GM12878 (cell line): ENCODE results near the gene CPB2. TPM values are rescaled to one million over a fixed set of nuclear protein-coding genes. Genes with fewer than 3 reads are reported as not detected.

Experiments
- ATF2 ChIP-seq: IDR thresholded peaks from 2 replicates; pipeline ENCODE4 v1.6.1; 2012; ENCODE audit warnings: low read length, inconsistent platforms
- BRCA1 ChIP-seq: IDR thresholded peaks from 2 replicates; pipeline ENCODE4 v1.6.1; 2011; ENCODE audit warnings: low read depth, low read length, improper control_type of control experiment
- GATAD2B ChIP-seq: fragments of 450-650 bp; conservative IDR thresholded peaks from 2 replicates; pipeline ENCODE4 v1.6.1; 2017; ENCODE audit warnings: low read depth, mild to moderate bottlenecking, moderate library complexity
- IKZF1 ChIP-seq: fragments of 450-650 bp; conservative IDR thresholded peaks from 2 replicates; pipeline ENCODE4 v1.6.1; 2017; ENCODE audit warnings: antibody characterized with exemption, mild to moderate bottlenecking
- NKRF ChIP-seq: fragments of 450-650 bp; conservative IDR thresholded peaks from 2 replicates; pipeline ENCODE4 v1.6.1; 2017; ENCODE audit warnings: mild to moderate bottlenecking, moderate library complexity
- NR2C2 ChIP-seq: IDR thresholded peaks from 2 replicates; pipeline ENCODE4 v1.6.1; 2011; ENCODE audit warnings: borderline replicate concordance, low read depth; ENCODE audit not compliant: control insufficient read depth, insufficient read length
- NR2F1 ChIP-seq: fragments of 450-650 bp; conservative IDR thresholded peaks from 2 replicates; pipeline ENCODE4 v1.6.1; 2017; ENCODE audit warnings: mild to moderate bottlenecking
- PKNOX1 ChIP-seq: fragments of 450-650 bp; IDR thresholded peaks from 2 replicates; pipeline ENCODE4 v1.6.1; 2016; ENCODE audit warnings: mild to moderate bottlenecking
- POLR2A ChIP-seq: IDR thresholded peaks from 2 replicates; pipeline ENCODE4 v1.6.1; 2011; ENCODE audit warnings: low read depth, mild to moderate bottlenecking, low read length
- PRDM15 ChIP-seq: fragments of 450-650 bp; formaldehyde crosslinking; IDR thresholded peaks from 2 replicates; pipeline ENCODE4 v1.4.0; 2020; ENCODE audit warnings: mild to moderate bottlenecking, moderate library complexity
- RUNX3 ChIP-seq: IDR thresholded peaks from 2 replicates; pipeline ENCODE4 v1.6.1; 2012; ENCODE audit warnings: low read length, inconsistent platforms
- SREBF1 ChIP-seq: IDR thresholded peaks from 2 replicates; pipeline ENCODE4 v1.6.1; 2012; ENCODE audit warnings: mild to moderate bottlenecking, low read length
- WRNIP1 ChIP-seq: IDR thresholded peaks from 2 replicates; pipeline ENCODE4 v1.6.1; 2011; ENCODE audit warnings: low read depth, low read length, improper control_type of control experiment, borderline replicate concordance
- ZBTB40 ChIP-seq: fragments of 450-650 bp; IDR thresholded peaks from 2 replicates; pipeline ENCODE4 v1.6.1; 2016; ENCODE audit warnings: mild to moderate bottlenecking, moderate library complexity, borderline replicate concordance
- ZNF24 ChIP-seq: fragments of 450-650 bp; IDR thresholded peaks from 2 replicates; pipeline ENCODE4 v1.6.1; 2017; ENCODE audit warnings: antibody characterized with exemption, mild to moderate bottlenecking
- ZNF384 ChIP-seq: IDR thresholded peaks from 2 replicates; pipeline ENCODE4 v1.6.1; 2012; ENCODE audit warnings: low read depth, mild to moderate bottlenecking, low read length, improper control_type of control experiment, borderline replicate concordance
- ZSCAN29 ChIP-seq: fragments of 450-650 bp; IDR thresholded peaks from 2 replicates; pipeline ENCODE4 v1.6.1; 2017; ENCODE audit warnings: mild to moderate bottlenecking, moderate library complexity
- polyA plus RNA-seq, 11 experiments: library from polyadenylated mRNA; depleted of rRNA in 4 of 11; unstranded in 6 of 11; stranded (reverse) in 5 of 11; fragments of >200 nt; fragmentation: Nextera tagmentation in 4 of 11; fragmentation: Illumina TruSeq in 1 of 11; extraction: Ambion mirVana in 4 of 11; extraction: Trizol in 1 of 11; gene quantifications; 1 replicate in 1 of 11; 2 replicates in 10 of 11; pipeline versions ENCODE4 v1.2.1 to v1.2.3, GENCODE V29; 2011 to 2016; ENCODE audit warnings: inconsistent platforms in 2 of 11, missing spikeins in 2 of 11, low read depth in 1 of 11
- total RNA-seq, 4 experiments: library from RNA; depleted of rRNA in 3 of 4; stranded (reverse); fragments of >200 nt in 3 of 4; fragmentation: Illumina TruSeq in 1 of 4; extraction: Trizol in 1 of 4; gene quantifications; 2 replicates each; pipeline versions ENCODE4 v1.2.1 to v1.2.3, GENCODE V29; 2013 to 2021

The CPB2 gene
- total and polyA plus RNA-seq, 10 of the 15 experiments (the other 5 are each of a cell fraction or from before 2014, with no cell fraction given) = 0.05 to 0.87 (median 0.13) TPM; not detected in 3

GRCh38 chr13:46052319-46053161, 52.3 kb downstream of the CPB2 start, which contains the start of gene ZC3H13 (continued):
- TF ChIP-seq ZBTB40 = peak; percentile 93
- TF ChIP-seq IKZF1 = peak; percentile 71
- TF ChIP-seq NKRF = peak; percentile 73
- peak; percentile 79 for TF ChIP-seq PKNOX1
- no peak for TF ChIP-seq ATF2
- peak; percentile 91 for TF ChIP-seq POLR2A
- no peak for TF ChIP-seq NR2C2
- TF ChIP-seq NR2F1 = no peak
- no peak for TF ChIP-seq ZNF384
- no peak for TF ChIP-seq ZSCAN29
- no peak for TF ChIP-seq PRDM15 (CRISPR knock-in tag)
- TF ChIP-seq RUNX3 = peak; percentile 74
- TF ChIP-seq ZNF24 = peak; percentile 98
- TF ChIP-seq WRNIP1 = 0 out of 2 replicates have a peak, but pooled peaks have one; percentile 58
- TF ChIP-seq BRCA1 = no peak
- TF ChIP-seq SREBF1 = no peak
- 0 out of 2 replicates have a peak, but pooled peaks have one; percentile 25 for TF ChIP-seq GATAD2B
